GM18505 (cell line): ENCODE measurements around the gene MYO9A.
"Not testable (repeated sequence)": the region's sequence is repeated elsewhere in the genome, so short reads cannot be mapped to it uniquely, and the experiment has no call there.

Source experiments
- ATAC-seq: cut with Tn5 transposase; IDR thresholded peaks from one replicate; pipeline ENCODE4 v1.9.1; 2021; ENCODE audit not compliant: unreplicated experiment
- POLR2A ChIP-seq: IDR thresholded peaks from 4 replicates; pipeline ENCODE4 v1.6.1; 2011; ENCODE audit warnings: borderline replicate concordance; ENCODE audit not compliant: insufficient read depth, insufficient read length; ENCODE audit errors: extremely low read depth

Gene MYO9A

DNA sequence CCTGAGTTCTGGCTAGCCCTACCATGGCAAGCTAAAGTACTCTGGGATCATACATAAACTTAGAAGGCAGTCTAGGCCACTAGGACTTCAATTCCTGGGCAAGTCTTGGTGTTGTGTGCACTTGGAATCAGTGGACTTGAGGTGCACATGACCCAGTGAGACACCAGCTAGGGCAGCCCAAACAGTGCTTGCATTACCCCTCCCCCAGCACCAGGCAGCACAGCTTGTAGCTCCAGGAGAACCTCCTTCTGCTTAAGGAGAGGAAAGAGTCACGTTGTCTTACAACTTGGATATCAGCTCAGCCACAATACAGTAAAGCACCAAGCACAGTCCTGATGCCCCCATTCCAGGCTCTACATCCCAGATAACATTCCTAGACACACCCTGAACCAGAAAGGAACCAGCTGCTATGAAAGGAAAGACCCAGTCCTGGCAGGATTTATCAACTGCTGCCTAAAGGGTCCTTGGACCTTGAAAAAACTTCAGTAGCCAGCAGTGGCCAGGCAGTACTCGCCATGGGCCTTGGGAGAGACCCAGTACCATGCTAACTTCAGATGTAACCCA is 57.2 kb downstream of the MYO9A start:
- TF ChIP-seq POLR2A = no peak
- no peak for ATAC-seq

DNA sequence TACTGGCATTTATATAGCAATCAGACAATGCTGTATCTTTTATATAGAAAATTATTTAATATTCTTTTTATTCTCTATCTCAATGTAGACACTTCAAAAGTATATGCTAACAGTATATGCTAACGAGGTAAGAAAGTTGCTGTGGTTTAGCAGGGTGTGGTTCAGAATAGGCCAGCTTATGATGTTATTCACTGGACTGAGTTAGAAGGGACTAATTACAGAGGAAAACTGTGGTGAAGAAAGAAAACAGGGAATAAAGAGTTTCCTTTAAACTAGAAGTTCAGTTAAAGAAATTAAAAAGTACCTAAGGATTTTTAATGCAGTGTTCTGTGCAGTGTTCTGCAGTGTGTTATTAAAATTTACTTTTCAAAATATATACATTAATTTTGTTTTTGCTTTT is 59.4 kb downstream of the MYO9A start:
- ATAC-seq = no peak
- no peak for TF ChIP-seq POLR2A

DNA sequence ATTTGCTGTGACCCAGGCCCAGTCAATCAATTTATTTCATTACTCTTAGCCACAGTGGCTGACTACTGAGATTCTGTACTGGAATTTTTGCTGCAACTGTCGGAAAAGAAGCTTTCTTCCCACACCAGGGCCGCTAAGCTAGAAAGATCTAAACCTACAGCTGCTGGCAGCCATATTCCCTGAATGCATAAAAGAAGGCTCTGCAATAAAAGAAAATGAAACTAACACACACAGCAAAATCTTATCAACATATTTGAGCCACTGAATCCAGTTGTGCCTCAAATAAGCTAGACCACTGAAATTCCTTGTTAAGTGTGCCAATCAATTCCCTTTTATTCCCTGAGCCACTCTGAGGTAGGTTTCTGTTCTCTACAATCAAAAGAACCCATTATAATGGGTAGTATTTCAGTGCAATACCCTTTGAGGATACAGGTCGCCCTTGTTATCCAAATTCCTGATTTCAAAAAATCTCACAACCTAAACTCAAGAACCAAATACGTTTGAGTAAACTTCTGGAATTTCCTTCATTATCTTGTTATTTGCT is 60.3 kb downstream of the MYO9A start:
- no peak for ATAC-seq
- no peak for TF ChIP-seq POLR2A

DNA sequence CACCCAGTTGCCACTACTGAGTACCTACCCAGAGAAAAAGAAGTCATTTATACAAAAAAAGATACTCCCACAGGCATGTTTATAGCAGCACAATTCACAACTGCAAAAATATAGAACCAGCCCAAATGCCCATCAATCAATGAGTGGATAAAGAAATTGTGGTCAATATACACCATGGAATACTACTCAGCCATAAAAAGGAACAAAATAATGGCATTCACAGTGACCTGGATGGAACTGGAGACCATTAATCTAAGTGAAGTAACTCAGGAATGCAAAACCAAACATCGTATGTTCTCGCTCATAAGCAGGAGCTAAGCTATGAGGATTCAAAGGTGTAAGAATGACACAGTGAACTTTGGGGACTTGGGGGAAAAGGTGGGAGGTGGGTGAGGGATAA is 61.7 kb downstream of the MYO9A start:
- ATAC-seq = not testable (repeated sequence)

GRCh38 chr15:72053297-72053696 is 64.7 kb downstream of the MYO9A start:
- ATAC-seq = not testable (repeated sequence)

DNA sequence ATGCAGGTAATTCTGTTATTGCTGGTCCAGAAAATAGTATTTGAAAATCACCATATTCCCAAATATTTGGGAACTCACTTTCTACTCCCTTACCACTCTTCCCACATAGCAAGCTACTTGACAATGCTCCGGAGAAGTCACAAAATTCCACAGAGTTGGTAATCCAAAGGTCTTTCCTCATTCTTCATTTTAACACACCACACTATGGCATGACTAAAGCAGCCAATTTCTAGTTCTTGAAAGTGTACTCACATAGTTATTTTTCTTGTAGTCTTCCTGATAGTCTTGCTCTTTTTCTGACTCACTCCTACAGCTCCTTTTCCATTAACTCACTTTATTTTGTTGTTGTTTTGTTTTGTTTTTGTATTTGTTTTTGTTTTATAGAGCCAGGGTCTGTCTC is 67.2 kb downstream of the MYO9A start:
- TF ChIP-seq POLR2A = no peak
- no peak for ATAC-seq

DNA sequence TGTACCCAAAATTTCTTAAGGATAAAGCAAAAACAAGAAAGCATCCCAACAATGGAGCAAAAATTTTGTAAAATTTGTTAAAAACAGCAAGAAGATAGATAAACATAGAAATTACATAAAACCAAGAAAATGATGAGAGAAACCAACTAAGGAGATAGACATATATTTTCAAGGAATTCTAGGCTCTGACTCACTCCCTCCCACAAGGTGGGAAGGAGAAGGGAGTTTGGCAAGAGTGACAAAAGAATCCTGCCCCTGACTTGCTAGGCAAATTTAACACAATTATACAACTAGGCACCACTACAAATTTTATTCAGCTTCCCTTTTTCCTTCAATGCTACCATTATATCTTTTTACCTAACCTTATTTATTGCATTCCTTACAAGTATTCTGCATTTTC is 70.9 kb downstream of the MYO9A start:
- ATAC-seq = no peak
- TF ChIP-seq POLR2A = no peak

GRCh38 chr15:72044956-72045355 is 73.0 kb downstream of the MYO9A start:
- no peak for ATAC-seq
- no peak for TF ChIP-seq POLR2A

DNA sequence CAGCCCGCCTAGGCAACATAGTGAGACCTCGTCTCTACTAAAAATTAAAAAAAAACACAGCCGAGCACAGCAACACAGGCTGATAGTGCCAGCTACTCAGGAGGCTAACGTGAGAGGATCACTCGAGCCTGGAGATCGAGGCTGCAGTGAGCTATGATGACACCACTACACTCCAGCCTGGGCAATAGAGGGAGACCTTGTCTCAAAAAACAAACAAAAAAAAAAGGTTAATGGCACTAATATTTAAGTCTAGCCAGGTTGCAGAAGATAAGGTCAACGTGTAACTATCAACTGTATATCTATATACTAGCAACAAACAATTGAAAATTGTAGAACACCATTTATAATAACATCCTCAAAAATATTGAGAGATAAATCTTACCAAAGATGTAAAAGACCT is 75.1 kb downstream of the MYO9A start:
- TF ChIP-seq POLR2A = no peak
- ATAC-seq = no peak

DNA sequence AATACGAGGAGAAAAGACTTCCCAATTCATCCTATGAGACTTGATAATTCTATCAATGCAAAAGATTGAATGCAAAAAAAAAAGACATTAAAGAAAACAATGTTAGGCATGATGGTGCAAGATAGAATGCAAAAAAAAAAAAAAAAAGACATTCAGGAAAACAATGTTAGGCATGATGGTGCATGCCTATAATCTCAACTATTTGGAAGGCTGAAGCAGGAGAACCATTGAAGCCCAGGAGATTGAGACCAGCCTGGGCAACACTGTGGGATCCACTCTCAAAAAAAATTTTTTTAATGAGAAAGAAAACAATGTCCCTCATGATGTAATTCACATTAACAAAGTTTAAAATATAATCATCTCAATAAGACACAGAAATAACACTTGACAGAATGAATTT is 75.9 kb downstream of the MYO9A start:
- ATAC-seq = no peak
- no peak for TF ChIP-seq POLR2A

DNA sequence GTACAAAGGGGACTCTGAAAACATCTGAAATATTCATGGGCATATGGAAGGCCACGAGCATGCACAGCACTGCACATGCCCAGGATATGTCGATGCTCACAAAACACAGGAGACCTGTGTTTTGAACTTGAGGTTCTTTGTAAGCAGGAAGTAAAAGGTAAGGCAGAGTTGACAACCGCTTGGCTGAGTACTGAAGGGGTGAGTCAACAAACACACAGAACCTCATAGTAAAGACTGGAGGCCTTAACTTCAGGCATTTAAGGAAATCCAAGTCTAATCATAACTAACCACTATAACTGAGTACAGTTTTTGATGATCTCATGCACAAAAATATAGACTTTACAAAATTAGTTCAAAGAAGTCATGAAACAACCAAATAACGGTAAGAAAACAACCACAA is 80.6 kb downstream of the MYO9A start:
- no peak for TF ChIP-seq POLR2A
- no peak for ATAC-seq

DNA sequence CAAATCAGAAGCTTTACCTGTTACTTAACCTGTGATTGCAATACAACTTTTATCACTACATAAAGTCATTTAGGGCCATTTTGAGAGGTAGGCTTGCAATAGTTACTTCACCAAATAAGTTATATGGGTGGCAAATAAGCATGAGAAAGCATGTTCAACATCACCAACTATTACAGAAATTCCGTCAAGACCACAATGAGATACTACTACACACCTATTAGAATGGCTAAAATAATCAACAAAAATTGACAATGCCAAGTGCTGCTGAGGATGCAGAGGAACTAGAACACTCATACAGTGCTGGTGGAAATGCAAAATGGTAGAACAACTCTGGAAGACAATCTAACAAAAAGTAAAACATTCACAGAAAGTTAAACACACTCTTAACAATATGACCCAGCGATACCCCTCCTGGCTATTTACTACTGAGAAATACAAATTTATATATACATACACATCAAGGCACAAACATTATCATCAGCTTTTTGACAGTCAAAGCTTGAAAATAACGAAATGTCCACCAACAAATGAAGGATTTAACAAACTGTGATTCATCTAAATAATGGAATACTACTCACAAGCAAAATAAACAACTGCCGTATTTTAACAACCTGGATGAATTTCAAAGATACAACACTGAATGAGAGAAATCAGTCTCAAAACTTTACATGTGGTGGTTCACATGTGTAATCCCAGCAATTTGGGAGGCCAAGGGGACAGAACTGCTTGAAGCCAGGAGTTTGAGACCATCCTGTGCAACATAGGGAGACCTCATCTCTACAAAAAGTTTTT is 82.9 kb downstream of the MYO9A start:
- no peak for TF ChIP-seq POLR2A
- no peak for ATAC-seq

DNA sequence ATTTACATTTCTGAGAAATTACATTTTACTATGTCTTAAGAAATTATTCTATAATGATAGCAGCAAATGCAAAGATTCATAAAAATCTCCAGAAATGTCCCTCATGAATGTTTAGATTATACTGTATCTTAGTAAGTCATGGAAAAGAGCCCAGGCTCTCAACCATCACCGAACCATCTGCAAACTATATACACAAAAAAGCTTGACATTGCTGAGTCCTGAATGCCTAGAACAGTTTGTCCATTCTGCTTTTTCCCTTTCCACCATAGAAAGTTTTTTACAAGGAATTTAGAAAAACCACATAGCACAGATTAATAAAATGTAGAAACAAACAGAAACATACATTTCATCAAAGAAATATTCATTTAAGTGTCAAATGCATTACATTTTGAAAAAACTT is 83.6 kb downstream of the MYO9A start:
- ATAC-seq = no peak
- TF ChIP-seq POLR2A = no peak

DNA sequence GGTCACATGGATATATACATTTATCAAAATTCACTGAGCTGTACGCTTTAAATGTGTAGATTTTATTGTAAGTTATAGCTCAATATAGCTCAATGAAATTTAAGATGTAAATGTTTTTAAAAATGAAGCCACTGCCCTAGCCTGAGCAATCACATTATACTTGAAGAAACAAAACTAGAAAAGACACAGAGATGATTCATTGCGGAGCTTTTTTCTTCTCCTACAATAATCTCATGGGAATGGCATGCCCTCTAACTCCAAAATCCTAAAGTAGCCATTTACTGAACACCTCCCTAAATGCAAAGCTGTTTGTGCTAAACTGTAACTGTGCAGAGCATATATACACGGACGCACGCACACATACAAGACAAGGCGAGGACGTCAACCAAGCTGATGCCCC is 84.2 kb downstream of the MYO9A start:
- no peak for TF ChIP-seq POLR2A
- no peak for ATAC-seq
